ENCODE measurements around the gene TERB2.
"Not testable (repeated sequence)": the region's sequence is repeated elsewhere in the genome, so short reads cannot be mapped to it uniquely, and the experiment has no call there.

Gene TERB2

GRCh38 chr15:44956388-44956787 is at the start of gene TERB2:
Gene TERB2 (plus strand): TSS chr15:44956687. CDS start chr15:44956719, 32 bp downstream.
- no peak for DNase-seq (ENCODE audit: low read depth, low spot score)

- DNase-seq (ENCODE audit: low read depth, low spot score), result no peak
Measured at GRCh38 chr15:44909423-44909822, 47.1 kb upstream of the TERB2 start.

- no peak for DNase-seq (ENCODE audit: low read depth, low spot score)
Measured at GRCh38 chr15:44910981-44911625, 45.4 kb upstream of the TERB2 start.

- not testable (repeated sequence) for DNase-seq (ENCODE audit: low read depth, low spot score)
Measured at GRCh38 chr15:44912186-44912585, 44.3 kb upstream of the TERB2 start.

- peak; percentile 5 for DNase-seq (ENCODE audit: low read depth, low spot score)
Measured at GRCh38 chr15:44912974-44913448, 43.5 kb upstream of the TERB2 start.

- DNase-seq (ENCODE audit: low read depth, low spot score), result no peak
Measured at GRCh38 chr15:44918136-44918535, 38.4 kb upstream of the TERB2 start.

GRCh38 chr15:44928658-44929057 is 27.8 kb upstream of the TERB2 start:
- not testable (repeated sequence) for DNase-seq (ENCODE audit: low read depth, low spot score)

GRCh38 chr15:44930283-44930682 is 26.2 kb upstream of the TERB2 start:
- DNase-seq (ENCODE audit: low read depth, low spot score), result not testable (repeated sequence)

GRCh38 chr15:44958302-44958701 is 1.8 kb downstream of the TERB2 start:
- not testable (repeated sequence) for DNase-seq (ENCODE audit: low read depth, low spot score)

- no peak for DNase-seq (ENCODE audit: low read depth, low spot score)
Measured at GRCh38 chr15:44968475-44968874, 12.0 kb downstream of the TERB2 start.

GRCh38 chr15:44971036-44971435 is 14.5 kb downstream of the TERB2 start:
- no peak for DNase-seq (ENCODE audit: low read depth, low spot score)

GRCh38 chr15:44976183-44976582 is 19.7 kb downstream of the TERB2 start:
- not testable (repeated sequence) for DNase-seq (ENCODE audit: low read depth, low spot score)

GRCh38 chr15:44977781-44978180 is 21.3 kb downstream of the TERB2 start:
- not testable (repeated sequence) for DNase-seq (ENCODE audit: low read depth, low spot score)

- DNase-seq (ENCODE audit: low read depth, low spot score), result not testable (repeated sequence)
Measured at GRCh38 chr15:44979617-44980339, 23.3 kb downstream of the TERB2 start.

GRCh38 chr15:44984144-44984543 is 27.7 kb downstream of the TERB2 start:
- DNase-seq (ENCODE audit: low read depth, low spot score), result not testable (repeated sequence)

GRCh38 chr15:44986346-44987055 is 30.0 kb downstream of the TERB2 start:
- not testable (repeated sequence) for DNase-seq (ENCODE audit: low read depth, low spot score)

- not testable (repeated sequence) for DNase-seq (ENCODE audit: low read depth, low spot score)
Measured at GRCh38 chr15:44987711-44988110, 31.2 kb downstream of the TERB2 start.

- DNase-seq (ENCODE audit: low read depth, low spot score), result not testable (repeated sequence)
Measured at GRCh38 chr15:44988184-44988869, 31.8 kb downstream of the TERB2 start.

- not testable (repeated sequence) for DNase-seq (ENCODE audit: low read depth, low spot score)
Measured at GRCh38 chr15:44988870-44989219, 32.4 kb downstream of the TERB2 start.

- not testable (repeated sequence) for DNase-seq (ENCODE audit: low read depth, low spot score)
Measured at GRCh38 chr15:44997632-44998031, 41.1 kb downstream of the TERB2 start.

- DNase-seq (ENCODE audit: low read depth, low spot score), result no peak
Measured at GRCh38 chr15:44999105-44999504, 42.6 kb downstream of the TERB2 start.

GRCh38 chr15:45001180-45001579 is 44.7 kb downstream of the TERB2 start:
- not testable (repeated sequence) for DNase-seq (ENCODE audit: low read depth, low spot score)
